RCC 7860 (cell line): Measurements from ENCODE around the gene TSHZ1.

ENCODE experiments used
- DNase-seq: peaks from one replicate; pipeline ENCODE4 v3.0.0-alpha.2; 2015; ENCODE audit warnings: low spot score
- FAIRE-seq: peaks from 2 replicates; lab custom pipeline; 2012; peaks lifted over from hg19 to GRCh38; lab: Jason Lieb, UNC

Gene TSHZ1

DNA sequence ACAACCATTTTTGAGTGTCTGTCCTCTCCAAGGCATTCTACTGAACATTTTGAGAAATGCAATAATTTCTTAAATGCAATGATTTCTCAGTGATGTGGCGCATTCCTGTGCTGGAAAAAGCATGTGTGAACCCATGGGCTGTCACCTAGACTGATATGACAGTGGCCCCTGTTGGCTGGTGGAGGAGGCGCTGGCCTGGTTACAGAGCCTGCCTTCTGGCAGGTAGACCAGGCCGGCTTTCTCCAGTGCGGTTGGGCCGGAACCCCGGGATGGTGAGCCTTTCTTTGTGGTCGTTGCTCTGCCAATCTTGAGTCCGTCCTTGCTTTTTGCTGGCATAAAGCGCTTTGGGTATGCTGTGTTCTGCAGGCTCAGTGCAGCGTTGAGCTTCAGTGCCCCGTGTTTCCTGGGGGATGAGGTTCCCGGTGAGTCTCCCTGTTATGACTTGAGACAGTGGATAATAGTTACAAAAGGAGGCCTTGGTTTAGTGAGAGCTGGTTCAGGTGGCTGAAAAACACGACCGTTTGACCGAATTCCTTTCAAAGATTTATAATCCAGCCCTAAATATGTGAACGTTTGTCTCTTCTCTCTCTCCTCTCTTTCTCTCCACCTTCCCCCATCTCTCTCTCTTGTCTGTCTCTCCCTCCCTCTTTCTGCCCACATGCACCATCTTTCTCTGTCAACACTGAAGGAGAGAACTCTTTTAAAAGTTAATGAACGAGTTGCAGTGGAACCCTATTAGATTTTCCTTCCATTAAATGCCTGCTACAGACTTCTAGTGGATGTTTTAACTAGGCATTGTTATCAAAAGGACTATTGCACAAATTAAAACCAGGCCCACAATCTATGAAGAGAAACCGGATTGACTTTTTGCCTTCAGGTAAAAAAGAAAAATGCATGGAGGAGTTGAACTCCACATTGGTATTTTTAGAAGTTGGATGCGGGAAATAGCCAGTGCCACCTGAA, 34.0 kb downstream of the TSHZ1 start:
- FAIRE-seq (no peak), DNase-seq (no peak)

GRCh38 chr18:75246721-75247610, 36.4 kb downstream of the TSHZ1 start:
- no peak for DNase-seq
- no peak for FAIRE-seq

DNA sequence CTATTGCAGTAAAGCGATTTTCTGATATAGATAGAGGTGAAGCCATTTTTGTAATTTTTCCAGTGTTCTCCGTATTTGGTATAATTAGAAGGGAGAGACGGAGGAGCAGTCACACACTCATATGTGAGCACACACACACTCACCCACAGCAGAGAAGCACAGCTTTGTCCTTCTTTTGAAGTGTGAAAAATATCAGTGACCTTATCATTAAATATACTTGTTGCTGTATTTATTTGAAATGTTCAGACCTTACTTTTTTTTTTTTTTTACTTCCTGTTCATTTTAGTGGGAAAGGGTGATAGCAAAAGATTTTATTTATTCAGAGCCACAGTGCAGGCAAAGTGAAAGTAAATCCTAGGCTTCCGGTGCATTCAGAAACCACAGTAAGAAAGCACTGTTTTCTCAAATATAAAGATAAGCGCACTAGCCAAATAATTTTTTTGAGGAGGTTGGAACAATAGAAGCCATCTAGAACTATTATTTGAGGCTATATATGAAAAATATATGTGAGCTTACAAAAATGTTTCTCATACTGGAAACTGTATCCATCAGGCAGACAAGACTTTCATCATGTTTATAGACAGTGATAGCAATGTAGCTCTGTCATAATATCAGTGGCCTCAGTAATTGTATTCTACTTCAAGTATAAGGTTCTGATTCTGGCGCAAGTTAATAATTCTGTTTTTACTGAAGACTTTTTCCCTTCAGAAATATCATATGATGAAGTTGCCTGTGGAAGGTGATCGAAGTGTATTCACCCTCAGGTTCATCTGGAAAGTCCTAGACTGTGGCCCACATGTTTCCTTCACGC, 37.2 kb downstream of the TSHZ1 start:
- peak; percentile 29 for DNase-seq
- peak; percentile 62 for FAIRE-seq

DNA sequence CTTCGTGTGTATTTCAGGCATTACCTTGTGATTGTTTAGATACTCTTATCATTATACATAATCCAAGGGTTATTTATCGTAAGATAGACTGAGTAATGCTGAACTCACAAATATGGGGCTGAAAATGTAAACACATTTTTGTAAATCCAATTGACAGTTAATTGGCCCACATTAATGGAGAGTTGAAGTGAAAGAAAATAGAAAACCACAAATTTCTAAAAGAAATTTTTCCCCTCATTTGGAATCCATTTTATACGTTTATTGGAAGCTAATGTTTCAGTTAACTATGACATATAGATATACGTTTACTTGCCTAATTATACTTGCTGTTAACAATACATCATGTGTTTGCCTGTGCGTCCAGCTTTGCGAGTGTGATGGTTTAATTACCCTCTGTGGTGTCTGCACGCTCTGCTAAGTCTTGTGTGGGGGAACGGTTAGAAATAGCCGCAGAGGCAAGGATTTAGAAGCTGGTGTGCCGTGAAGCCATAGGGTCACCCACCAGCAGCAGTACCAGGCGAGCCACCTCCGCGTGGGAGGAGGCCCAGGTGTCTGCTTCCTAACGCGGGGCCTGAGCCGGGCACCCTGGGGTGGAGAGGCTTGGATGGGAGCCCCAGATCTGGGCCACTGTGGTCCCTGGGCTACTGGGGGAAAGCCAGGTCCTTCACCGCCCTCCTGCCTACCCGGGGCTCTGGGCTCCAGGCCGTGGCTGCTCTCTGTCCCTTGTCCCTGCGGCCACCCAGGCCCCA, 38.0 kb downstream of the TSHZ1 start:
- peak; percentile 4 for DNase-seq
- no peak for FAIRE-seq

- FAIRE-seq = no peak
- DNase-seq = no peak
These were observed 38.5 kb downstream of the TSHZ1 start for GRCh38 chr18:75249175-75249518.

DNA sequence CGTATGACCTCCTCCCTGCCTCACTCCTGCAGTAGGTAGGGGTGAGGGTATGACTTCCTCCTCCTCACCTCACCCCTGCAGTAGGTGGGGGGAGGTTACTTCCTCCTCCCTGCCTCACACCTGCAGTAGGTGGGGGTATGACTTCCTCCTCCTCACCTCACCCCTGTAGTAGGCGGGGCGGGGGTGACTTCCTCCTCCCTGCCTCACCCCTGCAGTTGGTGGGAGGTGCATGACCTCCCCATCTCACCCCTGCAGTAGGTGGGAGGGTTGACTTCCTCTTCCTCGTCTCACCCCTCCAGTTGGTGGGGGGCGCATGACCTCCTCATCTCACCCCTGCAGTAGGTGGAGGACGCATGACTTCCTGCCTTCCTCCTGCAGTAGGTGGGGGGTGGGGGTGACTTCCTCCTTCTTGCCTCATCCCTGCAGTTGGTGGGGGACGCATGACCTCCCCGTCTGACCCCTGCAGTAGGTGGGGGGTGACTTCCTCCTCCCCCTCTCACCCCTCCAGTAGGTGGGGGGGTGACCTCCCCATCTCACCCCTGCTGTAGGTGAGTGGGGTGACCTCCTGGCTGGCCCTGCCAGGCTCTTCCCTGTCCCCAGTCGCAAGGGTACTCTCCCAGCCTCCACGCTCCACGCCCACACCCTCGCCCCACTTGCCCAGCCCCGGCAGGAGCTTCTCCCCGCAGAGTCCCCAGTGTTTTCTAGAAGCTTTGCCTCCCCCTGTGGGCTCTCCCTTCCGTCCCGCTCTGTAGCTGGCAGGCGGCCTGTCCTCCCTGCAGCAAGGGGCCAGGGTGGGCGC, 39.3 kb downstream of the TSHZ1 start:
- DNase-seq = no peak
- no peak for FAIRE-seq

DNA sequence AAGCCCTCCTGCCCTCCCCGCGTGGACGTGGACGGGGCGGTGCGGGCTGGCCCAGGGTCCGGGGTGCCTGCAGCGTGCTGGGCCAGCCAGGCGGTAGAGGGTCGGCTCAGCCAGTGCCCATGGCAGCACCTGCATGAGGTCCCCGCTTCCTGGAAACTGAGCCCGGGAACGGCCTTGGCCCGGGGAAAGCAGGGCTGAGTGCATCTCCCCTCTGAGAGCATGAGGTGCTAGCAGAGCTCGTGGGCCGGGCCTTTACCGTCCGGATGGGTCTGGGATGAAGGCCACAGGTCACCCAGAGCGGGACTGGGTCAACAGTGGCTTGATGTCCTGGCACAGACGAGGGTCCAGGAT, 39.8 kb downstream of the TSHZ1 start:
- DNase-seq = no peak
- FAIRE-seq = no peak

DNA sequence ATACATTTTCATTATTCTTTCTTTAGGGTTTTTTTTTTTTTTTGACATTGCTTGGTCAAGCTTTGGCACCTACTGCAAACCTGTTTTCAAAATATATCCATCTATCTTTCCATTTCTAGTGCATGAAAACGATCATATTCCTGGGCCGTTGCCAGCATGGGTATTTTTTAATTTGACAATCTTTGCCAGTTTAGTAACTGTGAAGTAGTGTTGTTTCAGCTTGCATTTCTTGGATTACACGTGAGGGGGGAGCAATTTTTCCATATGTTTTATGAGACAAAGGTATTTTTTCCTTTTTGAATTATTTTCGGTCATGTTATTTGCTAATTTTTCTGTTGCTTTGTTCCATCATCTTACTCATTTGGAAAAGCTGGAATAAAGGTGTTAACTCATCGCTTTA, 40.9 kb downstream of the TSHZ1 start:
- no peak for DNase-seq
- FAIRE-seq = no peak

DNA sequence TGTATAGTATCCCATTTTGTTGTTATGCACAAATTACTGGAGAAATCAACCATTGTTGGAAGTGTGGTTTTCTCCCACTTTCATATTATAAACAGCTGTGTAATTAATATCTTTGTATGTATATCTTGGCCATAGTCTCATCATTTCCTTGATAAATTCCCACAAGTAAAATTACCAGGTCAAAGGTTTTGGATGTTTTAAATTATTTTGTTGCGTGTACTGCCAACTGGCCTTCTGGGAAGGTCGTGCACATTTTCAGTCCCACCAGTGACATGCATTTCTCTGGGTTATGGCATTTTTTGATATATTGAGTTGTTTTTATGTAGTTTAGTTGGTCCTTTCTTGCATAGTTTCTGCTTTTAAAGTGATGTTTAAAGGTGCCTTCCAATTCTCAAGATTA, 41.5 kb downstream of the TSHZ1 start:
- FAIRE-seq (no peak), DNase-seq (no peak)

GRCh38 chr18:75253043-75253442, 42.4 kb downstream of the TSHZ1 start:
- DNase-seq (no peak), FAIRE-seq (no peak)

DNA sequence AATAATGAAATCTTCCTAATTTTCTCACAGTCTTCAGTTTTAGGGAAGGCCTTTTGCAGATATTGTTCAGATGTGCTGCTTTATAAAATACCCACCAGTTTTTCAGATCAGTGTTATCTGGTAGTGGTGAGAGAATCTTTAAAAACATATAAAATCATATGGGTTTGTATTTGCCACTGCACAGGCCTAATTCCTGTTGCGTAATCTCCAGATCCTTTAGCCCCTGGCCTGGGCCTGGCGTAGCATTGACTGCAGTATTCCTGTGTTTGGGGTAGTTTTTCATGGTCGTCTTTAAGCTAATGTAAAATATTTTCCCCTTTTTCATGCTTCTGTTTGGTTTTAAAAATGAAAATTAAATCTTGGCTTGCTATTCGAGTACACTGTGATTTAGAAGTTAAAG, 43.2 kb downstream of the TSHZ1 start:
- DNase-seq (no peak), FAIRE-seq (no peak)

GRCh38 chr18:75255094-75255493, 44.5 kb downstream of the TSHZ1 start:
- no peak for FAIRE-seq
- DNase-seq = no peak

GRCh38 chr18:75256376-75256775, 45.8 kb downstream of the TSHZ1 start:
- DNase-seq = no peak
- no peak for FAIRE-seq

DNA sequence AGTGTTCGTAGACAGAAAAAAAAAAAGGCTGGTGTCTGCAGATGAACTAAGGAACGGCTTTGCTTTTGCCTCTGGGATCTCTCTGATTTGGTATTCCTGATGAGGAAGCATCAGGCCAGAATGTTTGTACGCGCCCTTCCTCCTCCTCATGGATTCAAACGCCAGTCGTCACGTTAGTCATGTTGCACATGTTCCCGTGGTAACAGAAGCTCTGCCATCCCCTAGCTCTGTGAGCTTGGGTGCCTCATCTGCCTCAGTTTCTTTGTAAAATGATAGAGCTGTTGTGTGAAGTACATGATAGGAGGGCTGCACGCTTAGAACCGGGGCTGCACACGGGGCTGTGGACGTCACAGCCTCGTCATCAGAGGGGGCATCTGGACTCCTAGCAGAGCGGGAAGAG, 47.0 kb downstream of the TSHZ1 start:
- FAIRE-seq (no peak), DNase-seq (no peak)

DNA sequence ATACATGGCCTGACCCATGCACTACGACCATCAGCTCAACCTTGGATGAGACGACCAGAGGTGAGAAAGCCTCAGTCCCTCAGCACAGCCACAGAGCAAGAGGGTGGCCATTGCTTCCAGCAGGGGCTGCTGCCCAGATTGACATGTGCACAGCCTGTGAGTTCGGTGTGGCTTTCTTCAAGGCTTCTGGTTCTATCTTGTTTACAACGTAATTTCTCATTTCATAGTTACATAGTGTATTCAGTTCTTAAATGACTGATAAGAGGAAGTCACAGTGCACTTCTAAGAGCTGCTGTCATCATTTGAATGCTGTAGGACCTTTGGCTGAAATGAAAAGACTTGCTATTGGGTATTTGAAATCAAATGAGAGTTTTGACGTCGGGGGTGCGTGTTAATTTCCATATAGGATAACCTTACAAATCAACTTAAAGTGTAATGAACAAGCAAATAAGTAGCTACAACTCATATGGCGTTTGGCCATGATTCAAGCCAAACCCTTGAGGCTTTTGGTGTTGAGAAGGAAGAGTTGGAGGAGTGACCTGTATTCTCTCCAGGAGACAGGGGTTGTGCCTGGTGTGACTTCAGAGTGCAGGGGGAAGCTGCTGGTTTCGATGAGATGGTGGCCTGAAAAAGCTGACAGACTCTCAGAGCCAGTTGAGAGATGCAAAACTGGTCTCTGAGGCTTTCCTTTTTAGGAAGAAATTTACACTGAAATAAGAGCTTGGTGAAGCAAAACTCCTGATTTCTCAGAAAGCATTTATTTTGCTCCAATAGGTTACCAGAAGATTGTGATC, 51.0 kb downstream of the TSHZ1 start:
- DNase-seq (no peak), FAIRE-seq (no peak)

GRCh38 chr18:75262511-75262910, 51.9 kb downstream of the TSHZ1 start:
- no peak for DNase-seq
- FAIRE-seq = no peak

- FAIRE-seq (no peak), DNase-seq (no peak)
These were observed 53.6 kb downstream of the TSHZ1 start for GRCh38 chr18:75264195-75264594.

DNA sequence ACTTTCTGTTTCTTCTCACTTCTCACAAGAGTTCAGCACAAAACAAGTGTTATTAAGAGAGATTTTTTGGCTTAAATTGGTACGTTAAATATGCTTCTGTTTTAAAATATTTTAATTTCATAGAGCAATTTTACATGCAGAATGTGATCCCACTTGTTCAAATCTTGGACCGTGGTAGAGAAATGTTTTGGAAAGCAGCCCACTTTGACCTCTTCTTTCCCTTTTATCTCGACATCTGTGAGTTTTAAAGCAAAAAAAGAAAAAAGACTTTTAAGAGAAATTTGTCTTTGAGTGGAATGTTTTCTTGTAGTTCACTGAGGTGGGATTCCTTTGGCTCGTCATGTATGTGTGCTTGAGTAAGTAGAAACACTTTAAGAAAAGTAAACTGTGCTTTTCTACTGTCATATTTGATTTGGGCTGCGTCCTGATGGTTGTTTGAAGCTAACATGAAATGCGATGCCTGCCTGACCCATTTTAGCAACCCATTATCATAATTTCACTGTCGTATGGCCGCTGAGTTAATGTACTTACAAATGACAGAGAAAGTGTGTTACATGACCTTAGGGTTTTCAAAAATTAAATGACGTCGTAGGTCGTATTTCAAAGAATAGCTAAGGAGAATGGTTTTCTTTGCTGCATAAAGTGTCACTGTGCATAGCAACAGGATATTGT, 54.5 kb downstream of the TSHZ1 start:
- no peak for FAIRE-seq
- DNase-seq = no peak
